Mesenchymal stem cell (in vitro differentiated cells and primary cell): ENCODE results near the gene MMP24OS.

Experiments
- DNase-seq: peaks from one replicate; pipeline ENCODE4 v3.0.0-alpha.2; 2013
- H2AFZ ChIP-seq: one replicate; pipeline ENCODE4 v1.6.1; 2013; ENCODE audit warnings: low read depth, mild to moderate bottlenecking, control low read depth, inconsistent platforms, low read length, moderate library complexity
- H2AK5ac ChIP-seq: 2 replicates; pipeline ENCODE4 v1.6.1; 2013; ENCODE audit warnings: low read length, moderate library complexity, mild to moderate bottlenecking, inconsistent platforms; ENCODE audit not compliant: severe bottlenecking
- H2BK120ac ChIP-seq: one replicate; pipeline ENCODE4 v1.6.1; 2013; ENCODE audit warnings: low read depth, mild to moderate bottlenecking, inconsistent platforms, low read length, moderate library complexity
- H2BK12ac ChIP-seq, 2 experiments: one replicate each; pipeline ENCODE4 v1.6.1; 2013; ENCODE audit warnings: inconsistent platforms in 2 of 2, low read length in 2 of 2, mild to moderate bottlenecking in 2 of 2, moderate library complexity in 2 of 2, control low read depth in 1 of 2
- H2BK15ac ChIP-seq: one replicate; pipeline ENCODE4 v1.6.1; 2013; ENCODE audit warnings: mild to moderate bottlenecking, low read depth, inconsistent platforms; ENCODE audit not compliant: poor library complexity, severe bottlenecking
- H2BK5ac ChIP-seq: 2 replicates; pipeline ENCODE4 v1.6.1; 2013; ENCODE audit warnings: low read depth, mild to moderate bottlenecking, low read length, control low read depth, inconsistent platforms; ENCODE audit not compliant: poor library complexity, severe bottlenecking
- H3K14ac ChIP-seq, 2 experiments: one replicate each; pipeline ENCODE4 v1.6.1; 2013; ENCODE audit warnings: inconsistent platforms in 2 of 2, low read length in 2 of 2, control low read depth in 1 of 2, mild to moderate bottlenecking in 1 of 2, moderate library complexity in 1 of 2
- H3K18ac ChIP-seq, 2 experiments: one replicate each; pipeline ENCODE4 v1.6.1; 2013; ENCODE audit warnings: inconsistent platforms in 2 of 2, low read length in 2 of 2, control low read depth in 1 of 2, low read depth in 1 of 2, mild to moderate bottlenecking in 1 of 2
- H3K23ac ChIP-seq, 2 experiments: one replicate each; pipeline ENCODE4 v1.6.1; 2013; ENCODE audit warnings: inconsistent platforms in 2 of 2, low read length in 2 of 2, mild to moderate bottlenecking in 2 of 2, moderate library complexity in 2 of 2, control low read depth in 1 of 2
- H3K27ac ChIP-seq: 2 replicates; pipeline ENCODE4 v1.5.1; 2013; ENCODE audit warnings: mild to moderate bottlenecking, moderate library complexity, low read length, control low read depth, inconsistent platforms; ENCODE audit not compliant: poor library complexity, severe bottlenecking
- H3K27me3 ChIP-seq, 2 experiments: 2 replicates each; pipeline versions ENCODE4 v1.6.1 to v1.7.0; 2013; ENCODE audit warnings: low read length in 2 of 2, mild to moderate bottlenecking in 2 of 2, moderate library complexity in 2 of 2, control low read depth in 1 of 2, inconsistent platforms in 1 of 2; ENCODE audit not compliant: control insufficient read depth in 1 of 2, insufficient read depth in 1 of 2
- H3K36me3 ChIP-seq, 2 experiments: 2 replicates each; pipeline versions ENCODE4 v1.6.1 to v1.7.0; 2013; ENCODE audit warnings: low read length in 2 of 2, control low read depth in 1 of 2, inconsistent platforms in 1 of 2, low read depth in 1 of 2, mild to moderate bottlenecking in 1 of 2; ENCODE audit not compliant: insufficient read depth in 2 of 2, control insufficient read depth in 1 of 2
- H3K4ac ChIP-seq, 2 experiments: one replicate each; pipeline ENCODE4 v1.6.1; 2013; ENCODE audit warnings: inconsistent platforms in 2 of 2, low read length in 2 of 2, mild to moderate bottlenecking in 2 of 2, moderate library complexity in 2 of 2, control low read depth in 1 of 2, low read depth in 1 of 2
- H3K4me1 ChIP-seq: 2 replicates; pipeline ENCODE4 v1.6.1; 2013; ENCODE audit warnings: low read depth, low read length, control low read depth; ENCODE audit not compliant: control insufficient read depth, insufficient read depth
- H3K4me2 ChIP-seq: 2 replicates; pipeline ENCODE4 v1.6.1; 2013; ENCODE audit warnings: low read length, mild to moderate bottlenecking, inconsistent platforms; ENCODE audit not compliant: poor library complexity, severe bottlenecking
- H3K4me3 ChIP-seq, 2 experiments: 2 replicates each; pipeline versions ENCODE4 v1.5.1 to v1.7.0; 2013; ENCODE audit warnings: low read length in 2 of 2, mild to moderate bottlenecking in 2 of 2, control low read depth in 1 of 2, low read depth in 1 of 2; ENCODE audit not compliant: insufficient read depth in 1 of 2
- H3K79me1 ChIP-seq: replicated peaks from 2 replicates; pipeline ENCODE4 v1.6.1; 2013; ENCODE audit warnings: mild to moderate bottlenecking, control low read depth, low read length, inconsistent platforms; ENCODE audit not compliant: poor library complexity, severe bottlenecking
- H3K9ac ChIP-seq: 2 replicates; pipeline ENCODE4 v1.7.0; 2013; ENCODE audit warnings: mild to moderate bottlenecking, low read length, moderate library complexity
- H3K9me3 ChIP-seq: 2 replicates; pipeline ENCODE4 v1.7.0; 2013; ENCODE audit warnings: mild to moderate bottlenecking, low read length; ENCODE audit not compliant: control insufficient read depth
- H4K8ac ChIP-seq: one replicate; pipeline ENCODE4 v1.6.1; 2013; ENCODE audit warnings: inconsistent platforms, mild to moderate bottlenecking, low read length, moderate library complexity
- H4K91ac ChIP-seq: one replicate; pipeline ENCODE4 v1.6.1; 2013; ENCODE audit warnings: mild to moderate bottlenecking, low read length, inconsistent platforms
- WGBS: methylation state at CpG from one replicate; pipeline ENCODE4 v1.1.7; 2013; ENCODE audit warnings: mixed read lengths; 5-methylcytosine and 5-hydroxymethylcytosine counted together

Gene MMP24OS

GRCh38 chr20:35311822-35312221 lies 33.9 kb upstream of the MMP24OS start:
- no peak for DNase-seq
- H3K27ac ChIP-seq = peak overlapping the region; percentile 84
- H2AK5ac ChIP-seq = peak overlapping the region; percentile 89
- no peak overlapping the region for H3K14ac ChIP-seq
- no peak overlapping the region for H3K18ac ChIP-seq
- H2BK120ac ChIP-seq = no peak overlapping the region
- peaks cover 2 to 3% of the 10 kb centered on the region in 2 experiments for H3K36me3 ChIP-seq
- H3K79me1 ChIP-seq = peaks cover 13% of the 10 kb centered on the region
- no peak overlapping the region for H3K4me3 ChIP-seq
- no peak overlapping the region for H4K91ac ChIP-seq
- H3K23ac ChIP-seq = no peak overlapping the region
- no peak overlapping the region for H2BK15ac ChIP-seq
- no peak overlapping the region for H2BK12ac ChIP-seq
- H3K4me2 ChIP-seq = no peak overlapping the region
- no peak overlapping the region for H3K4ac ChIP-seq
- H3K9me3 ChIP-seq = no peaks in the 10 kb centered on the region
- peak overlapping the region; percentile 94 for H2BK5ac ChIP-seq
- H3K4me1 ChIP-seq = peaks cover 30% of the 10 kb centered on the region
- H4K8ac ChIP-seq = no peak overlapping the region
- no peaks in the 10 kb centered on the region for H3K27me3 ChIP-seq
- no peak overlapping the region for H3K9ac ChIP-seq
- 94% methylated on average over 4 of the region's 5 CpGs for WGBS
- H2AFZ ChIP-seq = no peak overlapping the region

GRCh38 chr20:35311409-35311808 lies 33.5 kb upstream of the MMP24OS start:
- Histone ChIP-seq H2AK5ac (peak overlapping the region; percentile 89), H3K27me3 (no peaks in the 10 kb centered on the region), H2BK15ac (no peak overlapping the region), H3K23ac (no peak overlapping the region), H3K36me3 (peaks cover 2 to 3% of the 10 kb centered on the region in 2 experiments), H2AFZ (no peak overlapping the region), H3K4me2 (no peak overlapping the region), H3K4ac (no peak overlapping the region), H3K9me3 (no peaks in the 10 kb centered on the region), H2BK5ac (peak overlapping the region; percentile 94), H3K14ac (no peak overlapping the region), H4K91ac (no peak overlapping the region), H3K27ac (peak overlapping the region; percentile 84), H3K9ac (no peak overlapping the region), H3K4me3 (no peak overlapping the region), H2BK12ac (peak overlapping the region in 1 of 2 experiments; percentile 14), H3K18ac (no peak overlapping the region), H3K79me1 (peaks cover 13% of the 10 kb centered on the region), H2BK120ac (no peak overlapping the region), H4K8ac (no peak overlapping the region), H3K4me1 (peaks cover 34% of the 10 kb centered on the region)
- DNase-seq = no peak
- 48% methylated on average over 2 of the region's 2 CpGs for WGBS

- Histone ChIP-seq H3K4me1 (peaks cover 50% of the 10 kb centered on the region), H3K27ac (peak overlapping the region; percentile 99), H4K8ac (peak overlapping the region; percentile 71), H2AK5ac (peak overlapping the region; percentile 99), H3K23ac (no peak overlapping the region), H2BK5ac (peak overlapping the region; percentile 63), H3K9me3 (no peaks in the 10 kb centered on the region), H3K4ac (peak overlapping the region; percentile 56 to 95), H3K4me3 (no peak overlapping the region), H4K91ac (peak overlapping the region; percentile 19), H3K79me1 (peaks cover 4% of the 10 kb centered on the region), H3K14ac (peak overlapping the region in 1 of 2 experiments; percentile 9), H3K4me2 (no peak overlapping the region), H3K27me3 (no peaks in the 10 kb centered on the region), H2BK15ac (no peak overlapping the region), H3K18ac (peak overlapping the region; percentile 78 to 97), H2BK12ac (peak overlapping the region; percentile 96 to 100), H3K9ac (peak overlapping the region; percentile 70), H2BK120ac (peak overlapping the region; percentile 90), H2AFZ (no peak overlapping the region), H3K36me3 (no peaks in the 10 kb centered on the region)
- DNase-seq = peak; percentile 65
- 68% methylated on average over 11 of the region's 13 CpGs for WGBS
Measured at GRCh38 chr20:35307666-35308653, 30.0 kb upstream of the MMP24OS start.

GRCh38 chr20:35306931-35307517 lies 29.1 kb upstream of the MMP24OS start:
- H3K23ac ChIP-seq = no peak overlapping the region
- peak overlapping the region; percentile 70 for H3K9ac ChIP-seq
- H2AFZ ChIP-seq = no peak overlapping the region
- H3K18ac ChIP-seq = peak overlapping the region; percentile 78 to 98
- no peaks in the 10 kb centered on the region for H3K9me3 ChIP-seq
- no peaks in the 10 kb centered on the region for H3K27me3 ChIP-seq
- 32% methylated on average over 4 of the region's 4 CpGs for WGBS
- H2AK5ac ChIP-seq = peak overlapping the region; percentile 99
- H2BK12ac ChIP-seq = peak overlapping the region; percentile 99 to 100
- H3K36me3 ChIP-seq = no peaks in the 10 kb centered on the region
- H3K4me1 ChIP-seq = peaks cover 55% of the 10 kb centered on the region
- no peak overlapping the region for H3K4me2 ChIP-seq
- peak overlapping the region; percentile 99 for H3K27ac ChIP-seq
- peak; percentile 84 for DNase-seq
- H4K8ac ChIP-seq = peak overlapping the region; percentile 92
- H2BK5ac ChIP-seq = peak overlapping the region; percentile 99
- H3K14ac ChIP-seq = peak overlapping the region in 1 of 2 experiments; percentile 29
- H3K79me1 ChIP-seq = peaks cover 4% of the 10 kb centered on the region
- H2BK15ac ChIP-seq = peak overlapping the region; percentile 87
- H3K4me3 ChIP-seq = no peak overlapping the region
- H4K91ac ChIP-seq = peak overlapping the region; percentile 83
- peak overlapping the region; percentile 90 for H2BK120ac ChIP-seq
- H3K4ac ChIP-seq = peak overlapping the region; percentile 95 to 97
